ENCODE measurements around the gene CASQ1.

CASQ1 gene

DNA sequence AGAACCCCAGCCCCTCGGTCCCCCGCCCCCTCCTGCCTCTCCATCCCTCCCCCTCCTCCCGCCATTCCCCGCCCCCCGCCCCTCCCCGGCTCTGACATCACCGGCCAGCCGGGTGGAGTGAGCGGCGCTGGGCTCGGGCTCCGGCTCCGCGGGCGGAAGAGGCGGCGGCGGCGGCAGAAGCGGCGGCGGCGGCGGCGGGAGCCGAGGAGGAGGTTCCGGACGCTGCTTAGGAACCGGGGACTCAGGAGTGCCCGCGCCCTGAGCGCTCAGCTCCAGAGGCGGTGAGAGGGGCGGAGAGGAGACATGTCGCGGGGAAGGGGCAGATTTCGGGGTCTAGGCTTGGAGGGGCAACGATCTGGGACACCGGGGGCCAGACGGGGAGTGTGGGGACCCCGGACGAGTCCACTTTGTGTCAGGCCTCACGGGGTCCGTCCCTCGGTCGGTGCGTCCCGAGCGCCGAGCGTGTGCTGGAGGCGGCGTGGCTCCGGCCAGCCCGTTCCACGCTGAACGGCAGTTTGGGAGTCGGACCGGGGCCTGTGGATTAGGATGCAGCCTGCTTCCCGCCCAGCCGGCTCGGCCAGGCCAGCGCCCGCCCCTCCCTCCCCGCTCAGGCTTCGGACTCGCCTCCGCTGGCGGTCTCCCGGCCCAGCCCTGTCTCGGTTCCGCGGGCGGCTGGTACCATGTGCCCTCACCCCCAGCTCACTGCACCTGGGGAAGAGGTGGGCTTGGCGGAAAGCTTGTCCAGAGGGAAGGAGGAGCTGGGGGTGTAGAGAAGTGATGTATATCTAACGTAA is 15.1 kb downstream of the CASQ1 start, which contains the start of gene PEA15:
Gene PEA15, plus strand, starts transcription at position 143 of the 794 bp plus-strand sequence. CDS start 6,161 bp downstream, outside the sequence.
- no peak for DNase-seq

DNA sequence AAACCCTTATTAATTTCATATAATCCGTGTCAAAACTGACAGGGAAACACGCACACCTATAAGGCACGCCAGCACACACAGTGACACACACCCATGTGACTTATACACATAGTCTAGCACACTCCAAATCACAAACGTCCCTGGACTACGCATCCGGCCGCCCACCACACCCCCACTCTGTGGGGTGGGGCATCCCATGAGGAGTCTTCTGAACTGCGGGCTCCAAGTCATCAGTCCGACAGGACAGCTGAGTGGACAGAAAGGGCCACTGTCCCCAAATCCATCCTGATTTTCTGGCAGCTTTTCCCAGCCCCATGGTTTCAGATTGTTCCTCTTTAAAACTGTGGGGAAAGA is 15.6 kb downstream of the CASQ1 start:
- DNase-seq, result no peak

DNA sequence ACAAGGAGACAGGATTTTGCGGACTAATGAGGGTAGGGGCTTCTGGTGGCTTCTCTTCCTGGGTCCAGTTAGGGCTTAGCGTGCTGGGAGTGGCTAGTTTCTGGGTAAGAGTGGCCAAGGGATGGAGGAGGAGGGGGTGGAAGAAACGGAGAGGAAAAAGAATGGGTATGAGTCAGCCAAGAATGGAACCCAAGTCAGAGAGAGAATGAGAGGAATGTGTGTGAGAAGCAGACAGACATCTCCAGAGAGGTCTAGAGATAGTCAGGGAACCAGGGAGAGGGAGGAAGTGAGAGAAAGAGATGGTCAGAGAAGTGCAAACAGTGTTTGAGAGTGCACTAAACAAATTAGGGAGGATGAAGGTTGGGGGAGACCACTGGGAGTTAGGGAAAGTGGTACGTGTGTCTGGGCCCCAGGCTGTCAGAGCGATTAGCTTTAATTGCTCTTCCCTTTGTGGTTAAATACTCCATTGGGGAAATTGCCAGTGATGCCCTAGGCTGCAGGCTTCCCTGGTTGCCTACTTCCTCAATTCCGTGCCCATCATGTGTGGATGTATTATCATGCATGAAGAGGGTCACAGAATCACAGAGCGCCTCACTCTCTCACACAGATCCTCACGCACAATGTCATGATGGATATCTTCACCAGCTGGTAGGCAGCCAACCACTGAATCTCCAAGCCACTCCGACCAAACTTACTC is 16.2 kb downstream of the CASQ1 start:
- DNase-seq, result no peak

DNA sequence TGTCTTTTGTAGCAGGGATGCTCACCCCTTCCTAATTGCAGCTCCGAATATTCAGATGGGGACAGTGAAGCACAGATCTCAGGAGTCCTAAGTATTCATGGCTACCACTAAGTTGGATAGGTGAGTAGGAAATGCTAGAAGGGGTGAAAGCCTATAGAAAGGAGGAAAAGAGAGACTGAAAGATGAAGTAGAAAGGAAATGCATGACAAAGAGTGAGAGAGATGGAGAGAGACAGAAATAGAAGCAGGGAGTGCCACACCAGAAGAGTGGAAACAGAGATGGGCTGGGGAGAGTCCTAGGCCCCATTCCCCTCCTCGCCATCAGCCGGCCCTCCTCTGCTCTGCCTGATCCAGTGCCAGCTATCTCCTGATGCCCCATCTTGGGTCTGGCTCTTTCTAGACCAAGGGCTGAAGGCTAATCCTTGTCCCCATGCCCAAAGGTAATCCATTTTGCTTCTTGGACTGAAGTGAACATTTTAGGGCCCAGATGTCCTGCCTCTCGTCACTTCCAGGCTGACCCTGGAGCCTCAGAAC is 16.8 kb downstream of the CASQ1 start:
- DNase-seq, result no peak

DNA sequence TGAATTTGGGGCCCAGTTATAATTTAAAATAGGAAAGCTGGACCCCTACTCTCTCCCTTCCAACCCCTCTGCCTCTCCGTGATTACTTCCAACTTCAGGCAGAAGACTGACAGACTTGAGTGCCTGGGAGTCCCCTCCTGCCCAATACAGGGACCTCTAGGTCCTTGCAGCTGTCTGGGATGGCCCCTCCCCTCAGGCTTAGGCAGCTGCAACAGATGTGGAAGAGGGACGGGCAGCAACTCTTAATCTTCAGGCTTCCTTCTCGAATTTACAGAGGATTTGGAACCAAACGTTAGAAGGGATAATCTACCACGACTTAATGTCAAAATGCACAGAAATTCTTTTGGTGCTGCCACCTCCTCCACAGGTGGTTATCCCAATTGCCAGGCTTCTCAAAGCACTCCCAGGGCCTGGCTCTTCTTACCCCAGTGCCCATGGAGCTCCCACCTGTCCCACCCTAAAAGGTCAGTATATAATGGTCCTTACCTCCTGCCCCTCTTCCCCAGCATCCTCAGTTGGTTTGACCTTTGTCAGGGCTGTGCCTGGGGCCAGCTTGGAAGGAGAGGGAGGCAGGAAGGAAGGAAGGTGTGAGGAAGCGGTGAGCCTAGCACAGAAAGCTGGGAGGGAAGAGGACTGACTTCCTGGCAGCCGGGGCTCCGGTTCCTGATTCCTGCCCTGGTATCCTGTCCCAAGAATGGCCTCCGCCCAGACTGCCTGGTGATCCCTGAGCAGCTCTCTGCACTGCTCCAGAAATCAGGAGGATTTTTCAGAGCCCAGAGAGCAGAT is 17.6 kb downstream of the CASQ1 start:
- no peak for DNase-seq

DNA sequence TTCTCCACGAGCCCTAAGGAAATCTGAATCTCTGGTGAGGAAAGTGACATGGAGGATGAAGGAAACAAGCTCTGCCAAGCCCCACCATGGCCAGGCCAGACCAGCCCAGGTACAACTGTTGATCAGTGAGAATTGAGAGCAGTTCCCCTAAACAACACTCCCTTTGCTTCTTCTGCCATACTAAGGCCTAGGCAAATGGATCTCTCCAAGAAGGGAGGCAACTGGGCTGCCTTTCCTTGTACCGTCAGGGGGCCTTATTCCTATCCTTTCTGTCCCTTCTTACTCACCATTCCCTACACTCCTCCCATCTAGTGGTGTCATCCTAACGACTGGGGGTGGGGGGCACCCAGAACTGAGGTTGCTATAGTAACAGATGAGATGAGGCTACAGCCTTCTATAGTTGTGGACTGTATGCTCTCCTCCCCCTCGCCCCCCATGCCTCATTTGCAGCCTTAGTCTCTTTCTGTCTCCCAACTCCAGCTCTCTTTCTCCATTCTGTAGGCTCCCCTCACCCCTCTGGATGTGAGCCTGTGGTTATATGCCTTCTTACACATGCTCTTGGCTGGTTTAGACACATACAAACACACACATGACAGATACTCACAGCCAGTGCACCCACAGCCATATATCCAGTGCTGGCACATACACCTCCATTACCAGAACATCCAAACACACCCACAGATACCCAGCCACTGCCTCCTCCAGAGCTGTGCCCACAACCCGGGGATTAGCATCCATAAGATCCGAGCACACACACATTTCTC is 18.4 kb downstream of the CASQ1 start:
- DNase-seq, result no peak

DNA sequence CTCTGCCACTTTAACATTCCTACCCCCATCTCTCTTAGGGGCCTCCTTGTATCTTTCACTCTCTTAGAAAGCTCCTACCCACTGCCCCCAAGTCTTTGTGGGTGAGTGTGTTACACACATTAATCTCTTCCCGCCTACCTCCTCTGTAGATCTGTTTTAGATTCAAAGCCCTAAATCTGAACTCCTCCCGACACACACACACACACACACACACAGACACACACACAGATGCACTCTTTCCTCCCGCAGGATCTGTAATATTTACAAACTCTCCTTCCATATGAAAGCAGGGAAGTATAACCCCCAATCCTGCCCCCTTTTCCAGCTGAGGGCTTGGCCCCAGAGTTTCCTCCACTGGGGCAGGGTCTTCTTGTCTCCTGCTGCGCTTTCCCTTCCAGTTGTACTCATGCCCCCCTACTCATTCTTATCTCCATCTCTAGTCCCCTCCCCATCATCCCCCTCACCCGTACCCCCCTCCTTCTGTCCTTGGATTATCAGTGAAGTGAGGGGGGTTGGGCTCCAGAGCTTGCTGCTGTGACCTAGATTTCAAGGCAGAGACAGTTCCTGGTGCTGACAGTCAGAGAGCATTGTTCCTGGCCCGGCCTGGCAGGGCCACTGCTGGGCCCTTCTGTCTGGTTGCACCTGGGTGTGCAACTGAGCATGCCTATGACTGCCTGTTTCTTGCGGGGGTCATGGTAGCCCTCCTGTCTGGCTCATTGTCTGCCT is 19.1 kb downstream of the CASQ1 start:
- no peak for DNase-seq

DNA sequence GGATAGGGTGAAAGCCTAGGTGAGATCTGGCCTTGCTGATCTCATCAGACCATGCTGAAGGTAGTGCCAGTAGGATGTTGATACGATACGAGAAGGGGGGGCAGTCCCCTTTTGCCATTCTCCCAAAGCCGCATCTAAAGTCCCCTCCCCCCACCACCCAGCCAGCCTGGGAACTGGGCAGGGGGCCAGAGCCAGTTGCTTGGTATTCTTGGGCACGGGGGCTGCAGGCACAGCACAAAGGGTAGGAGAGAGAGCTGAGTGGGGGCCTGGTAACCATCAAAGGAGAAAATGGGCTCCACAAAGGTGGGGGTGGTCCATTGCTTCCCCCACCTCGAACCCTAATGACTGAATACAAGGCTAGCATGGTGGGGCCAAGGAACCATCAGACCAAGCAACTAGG is 20.2 kb downstream of the CASQ1 start:
- no peak for DNase-seq

DNA sequence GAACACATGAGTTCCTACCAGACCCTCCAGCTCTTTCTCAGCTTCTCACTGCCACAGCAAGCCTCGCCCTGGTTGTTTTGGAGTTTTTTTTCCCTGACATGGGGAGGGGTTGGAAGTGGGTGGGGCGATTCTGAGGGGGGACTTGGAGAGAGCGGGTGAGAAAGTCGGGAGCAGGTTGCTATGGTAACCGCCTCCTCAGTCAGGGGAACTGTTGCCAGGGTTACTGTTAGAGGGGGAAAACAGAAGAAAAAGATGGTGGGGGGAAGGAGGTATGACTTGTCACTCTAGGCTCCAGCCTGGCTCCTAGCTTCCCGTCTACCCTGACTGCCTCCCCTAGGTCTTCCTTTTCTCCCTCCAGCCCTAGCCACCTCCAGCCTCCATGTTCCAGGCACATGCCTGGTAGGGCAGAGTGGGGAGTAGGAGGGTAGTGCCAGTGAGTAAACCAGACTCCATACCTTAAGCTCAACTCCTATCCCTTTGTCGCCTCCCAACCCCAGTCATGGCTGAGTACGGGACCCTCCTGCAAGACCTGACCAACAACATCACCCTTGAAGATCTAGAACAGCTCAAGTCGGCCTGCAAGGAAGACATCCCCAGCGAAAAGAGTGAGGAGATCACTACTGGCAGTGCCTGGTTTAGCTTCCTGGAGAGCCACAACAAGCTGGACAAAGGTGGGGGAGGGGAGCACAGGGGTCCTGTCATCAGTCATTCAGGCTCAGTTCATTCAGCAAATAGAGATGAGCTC is 20.8 kb downstream of the CASQ1 start:
- no peak for DNase-seq

DNA sequence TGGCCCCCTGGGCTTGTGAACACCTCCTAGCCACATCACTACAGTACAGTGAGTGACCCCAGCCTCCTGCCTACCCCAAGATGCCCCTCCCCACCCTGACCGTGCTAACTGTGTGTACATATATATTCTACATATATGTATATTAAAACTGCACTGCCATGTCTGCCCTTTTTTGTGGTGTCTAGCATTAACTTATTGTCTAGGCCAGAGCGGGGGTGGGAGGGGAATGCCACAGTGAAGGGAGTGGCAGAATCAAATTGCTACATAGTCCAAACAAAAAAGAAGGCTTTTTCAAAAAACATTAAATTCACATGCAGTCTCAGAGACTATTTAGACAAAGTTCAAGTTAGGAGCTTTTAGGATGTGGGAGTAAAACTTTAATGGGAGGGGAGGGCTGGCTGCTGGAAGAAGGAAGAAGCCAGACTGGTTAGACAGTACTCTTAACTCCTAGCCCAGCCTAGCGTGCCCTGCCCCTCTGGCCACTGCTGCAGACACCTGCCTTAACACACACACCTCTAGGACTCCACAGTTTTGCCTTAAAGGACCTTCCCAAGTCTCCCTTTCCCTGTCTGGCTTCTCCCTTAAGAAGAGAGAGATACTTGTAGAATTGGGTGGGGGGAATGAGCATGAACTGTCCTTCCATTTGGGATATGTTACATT is 24.2 kb downstream of the CASQ1 start:
- no peak for DNase-seq

DNA sequence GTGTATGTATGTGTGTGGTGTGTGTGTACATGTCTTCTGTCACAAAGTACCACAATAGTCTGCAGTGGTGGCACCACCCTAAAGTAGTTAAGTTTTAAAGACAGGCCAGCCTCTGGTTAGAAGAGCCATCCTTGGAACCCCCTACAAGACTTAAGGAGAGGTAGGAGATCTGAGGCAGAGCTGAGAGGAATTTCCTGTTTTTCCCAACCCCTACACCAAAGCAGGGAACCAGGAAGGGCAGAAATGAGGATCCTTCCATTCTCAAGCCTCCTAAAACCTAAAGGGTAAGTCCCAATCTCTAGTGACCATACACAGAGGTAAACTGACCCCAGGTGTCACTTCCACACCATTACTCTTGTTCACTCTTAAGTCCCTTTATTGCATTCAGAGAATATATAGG is 25.9 kb downstream of the CASQ1 start:
- no peak for DNase-seq

DNA sequence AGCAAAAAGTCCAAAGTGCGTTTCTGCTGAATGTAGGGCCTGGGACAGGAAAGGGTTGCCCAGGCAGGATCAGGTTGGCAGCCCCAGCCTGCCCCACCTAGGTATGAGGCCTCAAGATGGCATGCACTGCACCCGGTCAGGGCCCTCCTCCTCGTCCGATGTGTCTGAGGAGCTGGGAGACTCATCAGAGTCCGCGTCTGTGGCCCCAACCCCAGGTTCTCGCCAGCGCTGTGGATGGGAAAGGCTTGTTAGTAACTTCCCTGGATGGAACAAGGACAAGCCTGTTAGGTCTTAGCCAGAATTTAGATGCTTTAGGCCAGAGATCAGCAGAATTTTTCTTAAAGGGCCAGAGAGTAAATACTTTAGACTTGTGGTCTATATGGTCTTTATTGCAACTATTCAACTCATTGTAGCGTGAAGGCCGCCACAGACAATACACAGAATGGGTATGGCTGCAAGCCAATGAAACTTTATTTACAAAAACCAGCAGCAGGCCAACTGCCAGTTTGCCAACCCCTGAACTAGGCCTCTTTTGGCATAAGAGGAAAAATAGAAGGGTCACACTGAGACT is 27.2 kb downstream of the CASQ1 start:
- DNase-seq, result no peak

DNA sequence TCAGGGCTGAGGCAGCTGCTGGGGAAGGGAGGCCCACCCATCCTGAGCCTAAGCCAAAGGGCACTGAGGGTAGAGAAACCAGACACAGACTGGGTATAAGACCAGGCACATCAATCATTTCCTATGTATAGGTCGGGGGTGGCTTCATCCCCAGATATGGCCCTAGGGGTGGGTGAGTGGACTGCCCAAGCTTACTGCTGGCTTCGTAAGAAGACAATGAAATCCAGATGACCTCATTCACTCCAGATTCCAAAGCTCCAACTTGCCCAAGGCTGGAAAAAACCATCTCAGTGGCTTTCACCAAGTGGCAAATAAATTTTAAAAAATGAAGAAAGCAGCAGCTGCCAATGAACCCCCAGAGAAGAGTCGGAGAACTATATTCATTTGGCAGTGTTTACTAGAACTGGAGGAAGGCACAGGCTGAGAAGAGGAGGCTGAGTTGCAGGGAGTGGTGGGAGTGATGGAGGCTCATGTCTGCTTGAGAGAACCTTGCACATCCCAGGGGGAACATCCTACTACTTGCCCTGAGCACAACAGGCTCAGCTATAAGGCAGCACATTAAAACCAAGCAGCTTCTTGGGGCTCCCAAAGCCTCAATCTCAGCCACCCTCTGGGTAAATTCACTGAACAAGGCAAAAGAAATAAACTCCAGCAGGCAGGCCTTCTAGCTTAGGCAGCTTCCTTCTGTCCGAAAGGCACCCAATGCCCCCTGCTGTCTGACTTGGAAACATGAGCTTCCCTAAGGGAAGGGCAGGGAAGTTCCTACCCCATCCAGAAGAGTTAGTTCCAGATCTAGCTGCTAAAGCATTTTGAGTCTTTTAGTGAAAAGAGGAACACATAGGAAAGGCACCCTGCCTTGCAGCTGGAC is 28.9 kb downstream of the CASQ1 start:
- no peak for DNase-seq

DNA sequence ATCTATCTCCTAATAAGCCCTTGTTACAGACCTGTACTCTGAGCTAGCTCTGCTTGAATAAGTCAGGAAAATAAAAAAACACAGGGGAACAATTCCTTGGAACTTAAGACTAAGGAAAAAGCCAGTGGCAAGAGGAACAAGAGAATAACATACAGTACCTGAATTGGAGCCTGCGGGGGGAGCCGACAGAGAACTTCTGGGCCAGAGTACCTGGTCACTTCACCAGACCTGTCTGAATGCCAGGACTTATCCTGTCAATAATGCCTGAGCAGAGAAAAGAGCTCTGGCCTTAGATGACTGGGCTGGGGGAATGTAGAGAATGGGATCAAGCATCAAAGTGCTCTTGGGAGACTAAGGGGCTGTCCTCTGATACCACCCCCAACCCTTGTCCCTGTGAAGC is 29.9 kb downstream of the CASQ1 start:
- no peak for DNase-seq

DNA sequence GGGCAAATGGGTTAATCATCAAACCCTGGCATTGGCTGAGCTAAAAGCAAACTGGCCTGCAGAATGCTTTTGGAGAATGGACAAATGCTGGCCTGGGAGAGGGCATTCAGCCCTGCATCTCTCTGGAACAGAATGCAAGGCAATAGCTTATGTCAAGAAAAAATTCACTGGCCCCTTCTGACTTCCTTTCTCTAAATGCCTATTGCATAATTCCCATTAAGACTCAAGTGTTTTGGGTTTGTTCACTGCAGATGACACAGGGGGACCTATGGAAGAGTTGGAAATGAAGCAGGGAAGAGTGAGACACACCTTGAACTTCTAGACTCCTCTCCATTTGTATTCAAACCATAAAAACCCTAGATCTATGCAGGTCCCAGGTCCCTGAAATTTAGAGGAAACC is 30.7 kb downstream of the CASQ1 start:
- DNase-seq, result no peak

DNA sequence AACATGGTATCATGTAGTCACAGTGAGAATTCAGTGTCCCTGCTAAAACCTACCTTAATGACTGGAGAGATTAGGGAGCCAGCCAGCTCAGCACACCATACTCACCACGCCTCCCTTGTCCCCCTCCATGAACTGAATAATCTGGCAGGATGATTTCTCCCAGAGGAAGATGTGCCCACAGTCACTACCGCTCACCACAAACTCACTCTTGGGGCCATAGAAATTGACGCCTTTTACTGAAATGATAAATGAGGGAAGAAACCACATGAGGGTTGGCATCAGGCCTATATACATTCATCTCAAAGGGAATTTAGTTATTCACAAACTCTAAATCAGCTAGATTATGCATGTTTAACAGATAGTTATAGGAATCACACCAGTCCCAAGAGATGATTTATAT is 32.2 kb downstream of the CASQ1 start:
- DNase-seq, result no peak

DNA sequence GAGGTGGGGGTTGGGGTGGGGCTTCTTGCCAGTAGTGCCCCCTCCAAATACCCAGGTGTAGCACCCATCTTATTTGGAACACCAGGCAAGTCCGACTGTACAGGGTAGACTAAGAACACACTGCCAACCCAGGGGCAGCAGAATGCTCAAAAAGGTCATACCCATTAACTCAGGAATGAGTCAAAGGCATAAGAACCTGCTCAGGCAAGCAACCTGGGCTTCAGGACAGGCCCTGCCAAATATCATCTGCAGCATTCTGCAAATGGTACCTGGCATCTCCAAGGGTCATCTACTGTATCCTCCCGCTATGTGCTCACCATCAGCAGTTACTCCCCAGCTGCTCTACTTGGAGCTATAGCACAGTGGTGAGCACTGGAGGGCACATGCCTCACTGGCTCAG is 34.2 kb downstream of the CASQ1 start:
- no peak for DNase-seq

DNA sequence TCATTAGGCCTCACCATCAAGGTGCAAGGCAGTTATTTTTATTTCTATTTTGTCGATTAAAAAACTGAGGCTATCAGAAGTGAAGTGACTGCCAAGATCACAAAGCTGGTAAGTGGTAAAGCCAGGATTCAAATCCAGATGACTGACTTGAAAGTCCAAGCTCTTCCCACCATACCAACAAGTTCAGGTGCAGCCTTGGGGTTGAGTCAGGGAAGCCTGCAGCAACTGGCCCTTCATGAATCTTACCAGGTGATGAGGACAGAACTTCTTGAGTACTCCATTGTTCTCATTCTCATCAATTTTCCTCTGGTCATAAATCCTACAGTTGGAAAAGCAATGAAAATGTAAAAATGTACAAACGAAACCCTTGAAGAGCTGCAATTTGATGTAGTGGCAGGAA is 35.0 kb downstream of the CASQ1 start:
- no peak for DNase-seq

DNA sequence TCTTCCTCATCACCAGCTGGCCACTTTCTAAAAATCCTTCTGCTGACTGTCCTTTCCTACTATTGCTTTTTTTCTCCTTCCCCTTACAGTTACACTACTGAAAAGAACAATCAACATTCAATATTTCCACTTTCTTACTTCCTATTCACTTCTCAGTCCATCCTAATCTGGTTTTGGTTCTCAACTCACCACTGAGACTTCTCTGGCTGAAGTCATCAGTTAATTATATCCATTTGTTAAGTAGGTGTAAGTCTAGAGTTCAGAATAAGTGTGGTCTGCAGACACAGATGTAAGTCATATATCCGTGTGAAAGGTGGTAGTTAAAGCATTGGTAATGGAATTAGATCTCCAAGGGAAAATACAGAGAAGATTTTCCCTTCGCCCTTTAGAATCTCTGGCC is 36.2 kb downstream of the CASQ1 start:
- DNase-seq, result no peak
